HepG2 (cell line): Measurements from ENCODE around the gene STK39. TPM values are rescaled to one million over a fixed set of nuclear protein-coding genes. Genes with fewer than 3 reads are reported as not detected.

ENCODE experiments used
- ATAC-seq: fragments of 200-7000 bp; cut with Tn5 transposase; 3 replicates; pipeline ENCODE4 v1.9.1; 2020; ENCODE audit warnings: mild to moderate bottlenecking, moderate library complexity
- BruUV-seq: library from RNA; stranded (reverse); fragments of 400-500 nt; replicated peaks from 2 replicates; lab custom pipeline; 2021; lab: Mats Ljungman, UMichigan
- CTCF ChIA-PET: fragments of 300-600 bp; formaldehyde crosslinking; extraction: SDS; loops from one replicate; lab custom pipeline; 2021; ENCODE audit warnings: low total read pairs, inconsistent platforms, low intra/inter-chr PET ratio; lab: Yijun Ruan, JAX
- POLR2A ChIA-PET: fragments of 350-600 bp; sonication (Branson Sonifier 250); formaldehyde crosslinking; loops from one replicate; lab custom pipeline; 2020; ENCODE audit warnings: antibody characterized with exemption, inconsistent platforms; lab: Yijun Ruan, JAX
- DNase-seq: peaks from one replicate; pipeline ENCODE4 v3.0.0-alpha.2; 2015; ENCODE audit warnings: low spot score
- FAIRE-seq: peaks from 3 replicates; lab custom pipeline; 2011; peaks lifted over from hg19 to GRCh38; lab: Jason Lieb, UNC
- H2AFZ ChIP-seq: one replicate; pipeline ENCODE4 v1.6.1; 2011; ENCODE audit warnings: low read length, inconsistent platforms
- H3K27ac ChIP-seq: fragments of 300-600 bp; 3 replicates; pipeline ENCODE4 v1.8.0; 2011; ENCODE audit warnings: mixed run types, mild to moderate bottlenecking, mixed read lengths, low read length, inconsistent platforms; ENCODE audit not compliant: insufficient read depth; ENCODE audit errors: extremely low read length
- H3K27me3 ChIP-seq, 2 experiments: fragments of 200-600 bp in 1 of 2; 2 replicates in 1 of 2; 3 replicates in 1 of 2; pipeline versions ENCODE4 v1.6.0 to v1.8.0; 2011; ENCODE audit warnings: low read length in 2 of 2, mild to moderate bottlenecking in 2 of 2, moderate library complexity in 2 of 2, inconsistent platforms in 1 of 2; ENCODE audit not compliant: insufficient read depth in 2 of 2, control insufficient read depth in 1 of 2
- H3K36me3 ChIP-seq, 2 experiments: fragments of 200-600 bp in 1 of 2; replicated peaks in 1 of 2; 2 replicates in 1 of 2; 3 replicates in 1 of 2; pipeline versions ENCODE4 v1.5.1 to v1.8.0; 2011; ENCODE audit warnings: low read length in 2 of 2, inconsistent platforms in 1 of 2; ENCODE audit not compliant: insufficient read depth in 2 of 2, control insufficient read depth in 1 of 2
- H3K4me1 ChIP-seq: 2 replicates; pipeline ENCODE4 v1.5.1; 2012; ENCODE audit warnings: low read length, inconsistent platforms; ENCODE audit not compliant: insufficient read depth
- H3K4me2 ChIP-seq: 2 replicates; pipeline ENCODE4 v1.6.0; 2011; ENCODE audit warnings: low read depth, low read length, inconsistent platforms
- H3K4me3 ChIP-seq, 3 experiments: fragments of 200-600 bp in 1 of 3; sonication (generic), shearing (Covaris generic) in 1 of 3; replicated peaks in 1 of 3; 2 replicates each; pipeline ENCODE4 v1.5.1; 2011 to 2016; ENCODE audit warnings: low read length in 3 of 3, inconsistent platforms in 2 of 3, low read depth in 2 of 3, mild to moderate bottlenecking in 2 of 3, control low read depth in 1 of 3, mixed read lengths in 1 of 3; ENCODE audit not compliant: insufficient read depth in 1 of 3
- H3K79me2 ChIP-seq: one replicate; pipeline ENCODE4 v1.6.1; 2011; ENCODE audit warnings: low read length, inconsistent platforms; ENCODE audit not compliant: insufficient read depth
- H3K9ac ChIP-seq: 2 replicates; pipeline ENCODE4 v1.6.0; 2011; ENCODE audit warnings: mild to moderate bottlenecking, low read depth, low read length, inconsistent platforms; ENCODE audit not compliant: insufficient read depth
- H3K9me3 ChIP-seq: 2 replicates; pipeline ENCODE4 v1.5.1; 2012; ENCODE audit warnings: mild to moderate bottlenecking, low read length
- H4K20me1 ChIP-seq: 2 replicates; pipeline ENCODE4 v1.6.0; 2011; ENCODE audit warnings: inconsistent platforms, mild to moderate bottlenecking, low read length, moderate library complexity; ENCODE audit not compliant: insufficient read depth
- EZH2 ChIP-seq: conservative IDR thresholded peaks from 2 replicates; pipeline ENCODE4 v1.6.1; 2012; ENCODE audit warnings: mild to moderate bottlenecking, low read depth, low read length, moderate library complexity
- FLYWCH1 ChIP-seq: sonication (generic); formaldehyde crosslinking; IDR thresholded peaks from 2 replicates; pipeline ENCODE4 v1.8.1; 2023; ENCODE audit warnings: mild to moderate bottlenecking, missing genetic modification reagents
- MAFG ChIP-seq: sonication (generic); formaldehyde crosslinking; IDR thresholded peaks from 2 replicates; pipeline ENCODE4 v1.5.1; 2020; ENCODE audit warnings: mild to moderate bottlenecking, missing genetic modification reagents
- NAIF1 ChIP-seq: sonication (generic); formaldehyde crosslinking; IDR thresholded peaks from 2 replicates; pipeline ENCODE4 v1.5.0; 2020; ENCODE audit warnings: mild to moderate bottlenecking, missing genetic modification reagents, borderline replicate concordance
- ZBTB49 ChIP-seq: sonication (generic); formaldehyde crosslinking; IDR thresholded peaks from 2 replicates; pipeline ENCODE4 v1.4.0; 2020; ENCODE audit warnings: missing genetic modification reagents, borderline replicate concordance
- ZNF30 ChIP-seq: sonication (generic); formaldehyde crosslinking; IDR thresholded peaks from 2 replicates; pipeline ENCODE4 v1.5.0; 2020; ENCODE audit warnings: mild to moderate bottlenecking, missing genetic modification reagents
- ZNF639 ChIP-seq: conservative IDR thresholded peaks from 2 replicates; pipeline ENCODE4 v1.6.1; 2018; ENCODE audit warnings: missing genetic modification reagents
- WGBS: methylation state at CpG from one replicate; pipeline ENCODE4 v1.1.6; 2017; ENCODE audit warnings: low lambda C conversion rate; 5-methylcytosine and 5-hydroxymethylcytosine counted together
- in situ Hi-C: cut with HindIII; loops from 2 replicates; pipeline ENCODE4 v1.10.0; 2017; ENCODE audit warnings: low pct_unique_long_range_greater_than_20kb; ENCODE audit not compliant: extremely low pct_ligation_motif_present
- intact Hi-C: fragments of 100-400 bp; cut with micrococcal nuclease; formaldehyde crosslinking; loops from one replicate; pipeline ENCODE4 v1.10.0; 2022; ENCODE audit not compliant: unreplicated experiment
- polyA plus RNA-seq, 8 experiments: library from polyadenylated mRNA; depleted of rRNA in 3 of 8; stranded (reverse) in 7 of 8; unstranded in 1 of 8; fragments of >200 nt; fragmentation: Illumina TruSeq in 4 of 8; extraction: Trizol in 4 of 8; gene quantifications; 2 replicates each; pipeline versions ENCODE4 v1.2.1 to v1.2.3, GENCODE V29; 2011 to 2016; ENCODE audit warnings: low read depth in 4 of 8, missing spikeins in 1 of 8, mixed read lengths in 1 of 8; ENCODE audit not compliant: insufficient read depth in 1 of 8
- total RNA-seq, 5 experiments: library from RNA; depleted of rRNA; stranded (reverse); fragments of >200 nt; fragmentation: Illumina TruSeq; extraction: Trizol; gene quantifications; 2 replicates each; pipeline ENCODE4 v1.2.3, GENCODE V29; 2016; ENCODE audit warnings: low read depth in 1 of 5
- TF ChIP-seq, protein P1 (sequence below): sonication (generic); formaldehyde crosslinking; IDR thresholded peaks from 2 replicates; pipeline ENCODE4 v1.8.0; 2022; ENCODE audit warnings: mild to moderate bottlenecking, missing genetic modification reagents, moderate library complexity

Gene STK39
- total and polyA plus RNA-seq, 2 of the 13 experiments (the other 11 are each of a cell fraction or from before 2014, with no cell fraction given) = 27.3 to 38.4 TPM

- H2AFZ ChIP-seq = no peak overlapping the region
- H3K9me3 ChIP-seq = no peaks in the 10 kb centered on the region
- H3K27me3 ChIP-seq = no peaks in the 10 kb centered on the region
- intact Hi-C loops = no loop called here
- H3K9ac ChIP-seq = no peak overlapping the region
- no peak overlapping the region for H3K27ac ChIP-seq
- no peak for ATAC-seq
- BruUV-seq = no TSS peak
- H3K36me3 ChIP-seq = peaks cover 5 to 30% of the 10 kb centered on the region in 2 experiments
- H4K20me1 ChIP-seq = no peaks in the 10 kb centered on the region
- TF ChIP-seq ZNF30 (CRISPR knock-in tag) = no peak
- no peak for TF ChIP-seq ZNF639 (CRISPR knock-in tag)
- TF ChIP-seq FLYWCH1 (CRISPR knock-in tag) = no peak
- TF ChIP-seq, protein P1, sequence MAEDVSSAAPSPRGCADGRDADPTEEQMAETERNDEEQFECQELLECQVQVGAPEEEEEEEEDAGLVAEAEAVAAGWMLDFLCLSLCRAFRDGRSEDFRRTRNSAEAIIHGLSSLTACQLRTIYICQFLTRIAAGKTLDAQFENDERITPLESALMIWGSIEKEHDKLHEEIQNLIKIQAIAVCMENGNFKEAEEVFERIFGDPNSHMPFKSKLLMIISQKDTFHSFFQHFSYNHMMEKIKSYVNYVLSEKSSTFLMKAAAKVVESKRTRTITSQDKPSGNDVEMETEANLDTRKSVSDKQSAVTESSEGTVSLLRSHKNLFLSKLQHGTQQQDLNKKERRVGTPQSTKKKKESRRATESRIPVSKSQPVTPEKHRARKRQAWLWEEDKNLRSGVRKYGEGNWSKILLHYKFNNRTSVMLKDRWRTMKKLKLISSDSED (CRISPR knock-in tag) = no peak
- TF ChIP-seq NAIF1 = no peak
- TF ChIP-seq MAFG (CRISPR knock-in tag) = no peak
- no peak for TF ChIP-seq ZBTB49 (CRISPR knock-in tag)
- TF ChIP-seq EZH2 = no peak
- 91% methylated on average over 10 of the region's 10 CpGs for WGBS
- no peak for DNase-seq
- ChIA-PET POLR2A (no interaction called here), CTCF (no interaction called here)
- FAIRE-seq = no peak
- H3K4me3 ChIP-seq = no peak overlapping the region
- H3K4me1 ChIP-seq = no peaks in the 10 kb centered on the region
- in situ Hi-C loops = no loop called here
- H3K4me2 ChIP-seq = no peak overlapping the region
- no peaks in the 10 kb centered on the region for H3K79me2 ChIP-seq
Measured at GRCh38 chr2:167962436-167963226, 284.8 kb downstream of the STK39 start.
